ENCODE results near the gene RAD51B. TPM values are rescaled to one million over a fixed set of nuclear protein-coding genes. Genes with fewer than 3 reads are reported as not detected.

RAD51B gene
- total RNA-seq, 1 experiment from 2014 or later, result 10.8 TPM

GRCh38 chr14:68036202-68036601 is 216.6 kb downstream of the RAD51B start:
- no peak for ATAC-seq
- H3K4me1 ChIP-seq (ENCODE audit: insufficient read depth, low read length), result peaks cover 8% of the 10 kb centered on the region; the same call in 1 of the 2 replicates
- no peak for DNase-seq
- H3K27me3 ChIP-seq (ENCODE audit: low read length), result no peaks in the 10 kb centered on the region
- H2AFZ ChIP-seq (ENCODE audit: low read length), result no peak overlapping the region
- H3K27ac ChIP-seq (ENCODE audit: low read length), result no peak overlapping the region
- H3K79me2 ChIP-seq (ENCODE audit: low read length), result no peaks in the 10 kb centered on the region
- BruUV-seq (replicated peaks), result no TSS peak
- ChIA-PET CTCF (no interaction called here), POLR2A (ENCODE audit: unreplicated experiment) (no interaction called here)
- no peaks in the 10 kb centered on the region for H3K9me2 ChIP-seq (replicated peaks; ENCODE audit: low read length)
- no peak overlapping the region for H3K9ac ChIP-seq (ENCODE audit: low read length)
- no peak for TF ChIP-seq EZH2phosphoT487 (IDR thresholded peaks at IDR 0.05; ENCODE audit: borderline replicate concordance, low read length)
- no peak for TF ChIP-seq EZH2 (IDR thresholded peaks at IDR 0.05; ENCODE audit: low read length, unreplicated experiment)
- TF ChIP-seq, protein P1, sequence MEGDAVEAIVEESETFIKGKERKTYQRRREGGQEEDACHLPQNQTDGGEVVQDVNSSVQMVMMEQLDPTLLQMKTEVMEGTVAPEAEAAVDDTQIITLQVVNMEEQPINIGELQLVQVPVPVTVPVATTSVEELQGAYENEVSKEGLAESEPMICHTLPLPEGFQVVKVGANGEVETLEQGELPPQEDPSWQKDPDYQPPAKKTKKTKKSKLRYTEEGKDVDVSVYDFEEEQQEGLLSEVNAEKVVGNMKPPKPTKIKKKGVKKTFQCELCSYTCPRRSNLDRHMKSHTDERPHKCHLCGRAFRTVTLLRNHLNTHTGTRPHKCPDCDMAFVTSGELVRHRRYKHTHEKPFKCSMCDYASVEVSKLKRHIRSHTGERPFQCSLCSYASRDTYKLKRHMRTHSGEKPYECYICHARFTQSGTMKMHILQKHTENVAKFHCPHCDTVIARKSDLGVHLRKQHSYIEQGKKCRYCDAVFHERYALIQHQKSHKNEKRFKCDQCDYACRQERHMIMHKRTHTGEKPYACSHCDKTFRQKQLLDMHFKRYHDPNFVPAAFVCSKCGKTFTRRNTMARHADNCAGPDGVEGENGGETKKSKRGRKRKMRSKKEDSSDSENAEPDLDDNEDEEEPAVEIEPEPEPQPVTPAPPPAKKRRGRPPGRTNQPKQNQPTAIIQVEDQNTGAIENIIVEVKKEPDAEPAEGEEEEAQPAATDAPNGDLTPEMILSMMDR (conservative IDR thresholded peaks at IDR 0.05; ENCODE audit: low read depth, low read length), result no peak
- no peak overlapping the region for H3K4me3 ChIP-seq (ENCODE audit: low read length)
- H3K9me3 ChIP-seq (ENCODE audit: low read length), result no peaks in the 10 kb centered on the region
- no peaks in the 10 kb centered on the region for H3K36me3 ChIP-seq (ENCODE audit: low read depth, low read length)
- intact Hi-C loops (cut with micrococcal nuclease), result no loop called here
- no peaks in the 10 kb centered on the region for H3F3A ChIP-seq (ENCODE audit: low read length, unreplicated experiment)
- H3K4me2 ChIP-seq (ENCODE audit: low read length), result no peak overlapping the region
- no peaks in the 10 kb centered on the region for H4K20me1 ChIP-seq (ENCODE audit: low read length)

- intact Hi-C loops (cut with micrococcal nuclease), result no loop called here
- Histone ChIP-seq H3K9me3 (ENCODE audit: low read length) (no peaks in the 10 kb centered on the region), H3K9me2 (replicated peaks; ENCODE audit: low read length) (no peaks in the 10 kb centered on the region), H2AFZ (ENCODE audit: low read length) (no peak overlapping the region), H3K4me1 (ENCODE audit: insufficient read depth, low read length) (peaks cover 8% of the 10 kb centered on the region; the same call in 1 of the 2 replicates), H3K27ac (ENCODE audit: low read length) (no peak overlapping the region), H3K79me2 (ENCODE audit: low read length) (no peaks in the 10 kb centered on the region), H3K9ac (ENCODE audit: low read length) (no peak overlapping the region), H3K27me3 (ENCODE audit: low read length) (no peaks in the 10 kb centered on the region), H3F3A (ENCODE audit: low read length, unreplicated experiment) (no peaks in the 10 kb centered on the region), H4K20me1 (ENCODE audit: low read length) (no peaks in the 10 kb centered on the region), H3K4me3 (ENCODE audit: low read length) (no peak overlapping the region), H3K4me2 (ENCODE audit: low read length) (no peak overlapping the region), H3K36me3 (ENCODE audit: low read depth, low read length) (no peaks in the 10 kb centered on the region)
- no TSS peak for BruUV-seq (replicated peaks)
- CTCF ChIA-PET, result no interaction called here
- ATAC-seq, result peak; percentile 84
- no peak for TF ChIP-seq EZH2phosphoT487 (IDR thresholded peaks at IDR 0.05; ENCODE audit: borderline replicate concordance, low read length)
- TF ChIP-seq EZH2 (IDR thresholded peaks at IDR 0.05; ENCODE audit: low read length, unreplicated experiment), result no peak
- TF ChIP-seq, protein P1 (conservative IDR thresholded peaks at IDR 0.05; ENCODE audit: low read depth, low read length), result no peak
- POLR2A ChIA-PET (ENCODE audit: unreplicated experiment), result no interaction called here
- DNase-seq, result peak; percentile 36
These were observed 220.0 kb downstream of the RAD51B start for GRCh38 chr14:68039593-68039992.

- Histone ChIP-seq H3K27ac (ENCODE audit: low read length) (no peak overlapping the region), H3K9ac (ENCODE audit: low read length) (no peak overlapping the region), H3K4me3 (ENCODE audit: low read length) (no peak overlapping the region), H3K27me3 (ENCODE audit: low read length) (no peaks in the 10 kb centered on the region), H2AFZ (ENCODE audit: low read length) (no peak overlapping the region), H3K9me3 (ENCODE audit: low read length) (no peaks in the 10 kb centered on the region), H3K9me2 (replicated peaks; ENCODE audit: low read length) (no peaks in the 10 kb centered on the region), H3K4me1 (ENCODE audit: insufficient read depth, low read length) (peaks cover 8% of the 10 kb centered on the region; the same call in 1 of the 2 replicates), H3K36me3 (ENCODE audit: low read depth, low read length) (no peaks in the 10 kb centered on the region), H3K4me2 (ENCODE audit: low read length) (no peak overlapping the region), H4K20me1 (ENCODE audit: low read length) (no peaks in the 10 kb centered on the region), H3K79me2 (ENCODE audit: low read length) (no peaks in the 10 kb centered on the region), H3F3A (ENCODE audit: low read length, unreplicated experiment) (no peaks in the 10 kb centered on the region)
- intact Hi-C loops (cut with micrococcal nuclease), result no loop called here
- CTCF ChIA-PET, result no interaction called here
- POLR2A ChIA-PET (ENCODE audit: unreplicated experiment), result no interaction called here
- ATAC-seq, result no peak
- no TSS peak for BruUV-seq (replicated peaks)
- TF ChIP-seq EZH2 (IDR thresholded peaks at IDR 0.05; ENCODE audit: low read length, unreplicated experiment) (no peak), EZH2phosphoT487 (IDR thresholded peaks at IDR 0.05; ENCODE audit: borderline replicate concordance, low read length) (no peak)
- TF ChIP-seq, protein P1 (conservative IDR thresholded peaks at IDR 0.05; ENCODE audit: low read depth, low read length), result no peak
- DNase-seq, result no peak
These were observed 221.2 kb downstream of the RAD51B start for GRCh38 chr14:68040633-68041369.

Measured in PC-3 (cell line).